Lung (tissue), 12 donors: Measurements from ENCODE around the gene CPD. TPM values are rescaled to one million over a fixed set of nuclear protein-coding genes. Genes with fewer than 3 reads are reported as not detected.

Experiments
- ATAC-seq: fragments of 200-7000 bp; cut with Tn5 transposase; one replicate; pipeline ENCODE4 v1.9.1; 2020; ENCODE audit warnings: moderate number of reproducible peaks; ENCODE audit not compliant: insufficient read depth, low FRiP score
- DNase-seq, 3 donors: peaks; one replicate each; pipeline ENCODE4 v3.0.0-alpha.2; 2013 to 2017
- H3K27ac ChIP-seq, 2 donors: one replicate each; pipeline ENCODE4 v1.5.1; 2013; ENCODE audit warnings: mild to moderate bottlenecking in 2 of 2, moderate library complexity in 2 of 2, control low read depth in 1 of 2, inconsistent platforms in 1 of 2, low read depth in 1 of 2, low read length in 1 of 2
- H3K27me3 ChIP-seq, 3 donors: one replicate each; pipeline ENCODE4 v1.5.1; 2013; ENCODE audit warnings: low read length in 2 of 3; ENCODE audit not compliant: control insufficient read depth in 3 of 3, insufficient read depth in 3 of 3
- H3K36me3 ChIP-seq, 4 donors: one replicate each; pipeline ENCODE4 v1.5.1; 2013; ENCODE audit warnings: low read length in 4 of 4, mild to moderate bottlenecking in 1 of 4, moderate library complexity in 1 of 4; ENCODE audit not compliant: control insufficient read depth in 4 of 4, insufficient read depth in 4 of 4
- H3K4me1 ChIP-seq, 5 donors: one replicate each; pipeline ENCODE4 v1.5.1; 2013; ENCODE audit warnings: low read length in 5 of 5, mild to moderate bottlenecking in 2 of 5, moderate library complexity in 1 of 5; ENCODE audit not compliant: control insufficient read depth in 5 of 5, insufficient read depth in 5 of 5
- H3K4me3 ChIP-seq: one replicate; pipeline ENCODE4 v1.5.1; 2013; ENCODE audit warnings: mild to moderate bottlenecking, control low read depth, moderate library complexity
- H3K9ac ChIP-seq, 2 donors: one replicate each; pipeline ENCODE4 v1.5.1; 2013; ENCODE audit warnings: low read length in 2 of 2, control low read depth in 1 of 2; ENCODE audit not compliant: insufficient read depth in 1 of 2
- H3K9me3 ChIP-seq, 4 donors: one replicate each; pipeline ENCODE4 v1.5.1; 2013; ENCODE audit warnings: low read length in 3 of 4, mild to moderate bottlenecking in 1 of 4, moderate library complexity in 1 of 4; ENCODE audit not compliant: control insufficient read depth in 4 of 4, insufficient read depth in 3 of 4
- CTCF ChIP-seq: IDR thresholded peaks from 2 replicates; pipeline ENCODE4 v1.5.1; 2012; ENCODE audit warnings: mild to moderate bottlenecking; ENCODE audit errors: control extremely low read depth, extremely low read depth
- WGBS, 2 donors: extraction: QIAGEN DNeasy Blood & Tissue Kit; methylation state at CpG; one replicate each; pipeline ENCODE4 v1.1.7; 2013; 5-methylcytosine and 5-hydroxymethylcytosine counted together
- polyA plus RNA-seq, 2 donors: library from polyadenylated mRNA; stranded (reverse); fragments of 200-250 nt; gene quantifications; one replicate each; pipeline ENCODE4 v1.2.1, GENCODE V29; 2013
- total RNA-seq, 2 donors: library from RNA; depleted of rRNA in 1 of 2; stranded (reverse); fragments of >200 nt in 1 of 2; gene quantifications; one replicate each; pipeline ENCODE4 v1.2.1, GENCODE V29; 2014 to 2021
- donor health status: control.
- donor health status: control.
- donor health status: Bipolar disorder and iron deficiency.
- donor health status: healthy.
- donor health status: DM: yes; HTN: yes; CAD: no.

Gene CPD
- total and polyA plus RNA-seq, 4 donors, result 11.1 to 126 (median 88.1) TPM

GRCh38 chr17:30475206-30475605, 96.5 kb downstream of the CPD start:
- DNase-seq (no peak), ATAC-seq (no peak)

GRCh38 chr17:30476726-30477082, 98.0 kb downstream of the CPD start:
- ATAC-seq, result no peak
- Histone ChIP-seq H3K4me3 (no peak overlapping the region), H3K27ac (peak overlapping the region; percentile 25 to 75), H3K27me3 (peaks cover 0 to 3% (median 0%) of the 10 kb centered on the region in 3 donors), H3K9ac (peak overlapping the region; percentile 81 to 99), H3K4me1 (peaks cover 0 to 14% (median 5%) of the 10 kb centered on the region in 5 donors), H3K9me3 (no peaks in the 10 kb centered on the region), H3K36me3 (peaks cover 0 to 9% (median 6%) of the 10 kb centered on the region in 4 donors)
- no peak for DNase-seq
- no peak for TF ChIP-seq CTCF
- 15 to 18% methylated on average over 7 of the region's 7 CpGs for WGBS, 2 donors

More at GRCh38 chr17:30475206-30475605, 96.5 kb downstream of the CPD start:
- no peak overlapping the region for H3K27ac ChIP-seq
- no peak for TF ChIP-seq CTCF
- H3K4me1 ChIP-seq, result peaks cover 0 to 14% (median 5%) of the 10 kb centered on the region in 5 donors
- no peaks in the 10 kb centered on the region for H3K9me3 ChIP-seq
- no peaks in the 10 kb centered on the region for H3K36me3 ChIP-seq
- H3K9ac ChIP-seq, result no peak overlapping the region
- 93 to 98% methylated on average over 2 of the region's 2 CpGs for WGBS, 2 donors
- no peak overlapping the region for H3K4me3 ChIP-seq
- H3K27me3 ChIP-seq, result peaks cover 0 to 3% (median 0%) of the 10 kb centered on the region in 3 donors

DNA sequence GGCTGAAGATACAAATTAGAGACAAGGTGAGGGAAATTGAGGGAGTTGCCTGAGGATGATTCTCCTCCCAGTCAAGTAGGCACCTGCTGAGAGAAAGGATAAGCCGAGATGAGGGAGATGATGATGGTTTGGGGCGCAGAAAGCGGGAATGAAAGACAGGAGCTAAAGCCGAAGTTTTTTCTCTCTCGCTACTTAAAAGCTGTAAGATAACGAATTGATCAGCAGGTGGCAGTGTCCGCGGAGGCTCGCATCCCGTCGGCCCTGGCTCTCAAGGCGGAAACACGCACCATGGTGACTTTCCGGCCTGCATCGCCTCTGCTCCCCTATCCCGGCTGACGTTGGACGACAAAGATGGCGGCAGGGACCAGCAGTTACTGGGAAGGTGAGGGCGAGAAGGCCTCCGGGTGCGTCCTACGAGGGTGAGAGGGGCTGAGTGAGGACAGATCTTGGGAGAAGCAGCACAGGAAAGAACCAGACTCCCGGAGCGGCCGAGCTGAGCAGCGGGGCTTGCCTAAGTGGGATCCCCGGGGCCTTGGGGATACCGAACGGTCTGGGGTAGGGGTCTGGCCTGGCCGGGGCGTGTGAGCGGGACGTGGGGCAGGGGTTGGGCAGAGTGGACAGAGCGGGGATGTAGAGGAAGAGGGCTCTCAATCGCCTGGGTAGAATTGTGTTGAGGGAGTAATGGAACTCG, 98.5 kb downstream of the CPD start, which contains the start of gene GOSR1:
Gene GOSR1 (plus strand): TSS at position 326 of the 691 bp plus-strand sequence. CDS start 26 bp downstream, at position 352.
- H3K27me3 ChIP-seq, result peaks cover 0 to 3% (median 0%) of the 10 kb centered on the region in 3 donors
- H3K27ac ChIP-seq, result peak within 1 kb of the TSS; percentile 86 to 98
- no peaks in the 10 kb centered on the region for H3K9me3 ChIP-seq
- peaks cover 0 to 14% (median 5%) of the 10 kb centered on the region in 5 donors for H3K4me1 ChIP-seq
- WGBS, 2 donors, result 0 to 1% methylated on average over 37 of the region's 37 CpGs
- TF ChIP-seq CTCF, result peak; percentile 75
- DNase-seq, result peak; percentile 93 to 98 (median 96)
- peaks cover 0 to 11% (median 7%) of the 10 kb centered on the region in 4 donors for H3K36me3 ChIP-seq
- H3K4me3 ChIP-seq, result peak within 1 kb of the TSS; percentile 89
- ATAC-seq, result peak; percentile 99
- peak within 1 kb of the TSS; percentile 99 for H3K9ac ChIP-seq
